CD4-positive, alpha-beta memory T cell (primary cell): Measurements from ENCODE around the gene STPG1. TPM values are rescaled to one million over a fixed set of nuclear protein-coding genes. Genes with fewer than 3 reads are reported as not detected.

Source experiments
- CTCF ChIA-PET: fragments of 350-600 bp; sonication (Branson Sonifier 250); formaldehyde crosslinking; loops from one replicate; lab custom pipeline; 2021; ENCODE audit warnings: inconsistent platforms; ENCODE audit not compliant: partially characterized antibody; lab: Charles Lee
- POLR2A ChIA-PET: fragments of 350-600 bp; sonication (Branson Sonifier 250); formaldehyde crosslinking; loops from one replicate; lab custom pipeline; 2021; ENCODE audit not compliant: partially characterized antibody; lab: Charles Lee
- DNase-seq, 5 donors: peaks; one replicate each; pipeline versions ENCODE4 v3.0.0 to v3.0.0-alpha.2; 2020 to 2022; ENCODE audit warnings: mixed read lengths in 1 of 5
- H3K27ac ChIP-seq: one replicate; pipeline ENCODE4 v1.7.0; 2013; ENCODE audit warnings: low read depth, low read length
- H3K27me3 ChIP-seq: 2 replicates; pipeline ENCODE4 v1.7.0; 2013; ENCODE audit warnings: mild to moderate bottlenecking, low read length, moderate library complexity; ENCODE audit not compliant: insufficient read depth
- H3K36me3 ChIP-seq: 2 replicates; pipeline ENCODE4 v1.7.0; 2013; ENCODE audit warnings: mild to moderate bottlenecking, low read length, moderate library complexity; ENCODE audit not compliant: insufficient read depth
- H3K4me1 ChIP-seq: 2 replicates; pipeline ENCODE4 v1.7.0; 2013; ENCODE audit warnings: mild to moderate bottlenecking, low read length, moderate library complexity; ENCODE audit not compliant: insufficient read depth
- H3K4me3 ChIP-seq, 2 donors: one replicate each; pipeline ENCODE4 v1.7.0; 2013; ENCODE audit warnings: low read length in 2 of 2, mild to moderate bottlenecking in 1 of 2
- H3K9me3 ChIP-seq, 2 donors: one replicate each; pipeline ENCODE4 v1.7.0; 2013; ENCODE audit warnings: low read length in 2 of 2, control low read depth in 1 of 2; ENCODE audit not compliant: control insufficient read depth in 1 of 2
- H3K27ac Mint-ChIP-seq, 7 donors: one replicate each; pipeline ENCODE4 v1.8.0; 2020 to 2021; ENCODE audit warnings: mixed read lengths in 7 of 7, mild to moderate bottlenecking in 6 of 7, inconsistent platforms in 3 of 7, moderate library complexity in 3 of 7
- H3K27me3 Mint-ChIP-seq, 2 donors: one replicate each; pipeline ENCODE4 v1.8.0; 2020 to 2021; ENCODE audit warnings: mixed read lengths in 2 of 2
- H3K36me3 Mint-ChIP-seq, 2 donors: one replicate each; pipeline ENCODE4 v1.8.0; 2020 to 2021; ENCODE audit warnings: mixed read lengths in 2 of 2, inconsistent platforms in 1 of 2, mild to moderate bottlenecking in 1 of 2
- H3K4me1 Mint-ChIP-seq, 4 donors: one replicate each; pipeline ENCODE4 v1.8.0; 2020 to 2021; ENCODE audit warnings: mixed read lengths in 4 of 4, mild to moderate bottlenecking in 1 of 4
- H3K4me3 Mint-ChIP-seq, 8 donors: one replicate each; pipeline ENCODE4 v1.8.0; 2020 to 2021; ENCODE audit warnings: mixed read lengths in 8 of 8, mild to moderate bottlenecking in 7 of 8, moderate library complexity in 6 of 8, inconsistent platforms in 3 of 8
- H3K9me3 Mint-ChIP-seq, 8 donors: one replicate each; pipeline ENCODE4 v1.8.0; 2020 to 2021; ENCODE audit warnings: mixed read lengths in 8 of 8, mild to moderate bottlenecking in 5 of 8, inconsistent platforms in 3 of 8, moderate library complexity in 1 of 8
- intact Hi-C: fragments of 100-400 bp; cut with micrococcal nuclease; formaldehyde crosslinking; loops from one replicate; pipeline ENCODE4 v1.15.1; 2023
- polyA plus RNA-seq, 2 donors: library from polyadenylated mRNA; unstranded; fragments of 300-500 nt; fragmentation: Illumina TruSeq; gene quantifications; one replicate each; pipeline ENCODE4 v1.2.3, GENCODE V29; 2021
- total RNA-seq, 2 experiments: library from RNA; stranded (reverse); gene quantifications; one replicate each; pipeline ENCODE4 v1.2.3, GENCODE V29; 2021

The STPG1 gene
- total and polyA plus RNA-seq, 4 experiments from 2014 or later: 3.1 to 4.9 (median 3.8) TPM

GRCh38 chr1:24348196-24348595, 65.4 kb downstream of the STPG1 start:
- H3K27me3 ChIP-seq: peaks cover 4% of the 10 kb centered on the region
- H3K36me3 Mint-ChIP-seq: no peaks in the 10 kb centered on the region
- H3K4me1 Mint-ChIP-seq: peaks cover 13 to 24% (median 15%) of the 10 kb centered on the region in 4 donors
- H3K9me3 Mint-ChIP-seq: no peaks in the 10 kb centered on the region
- no peak overlapping the region for H3K27ac Mint-ChIP-seq
- no peak overlapping the region for H3K4me3 ChIP-seq
- no peaks in the 10 kb centered on the region for H3K36me3 ChIP-seq
- peaks cover 9% of the 10 kb centered on the region for H3K4me1 ChIP-seq
- H3K27me3 Mint-ChIP-seq: peaks cover 0 to 1% of the 10 kb centered on the region in 2 donors
- ChIA-PET POLR2A (no interaction called here), CTCF (no interaction called here)
- no peak overlapping the region for H3K27ac ChIP-seq
- no peak overlapping the region for H3K4me3 Mint-ChIP-seq
- H3K9me3 ChIP-seq: no peaks in the 10 kb centered on the region
- intact Hi-C loops: no loop called here
- no peak for DNase-seq

- Histone ChIP-seq H3K36me3 (no peaks in the 10 kb centered on the region), H3K27ac (no peak overlapping the region), H3K4me3 (no peak overlapping the region), H3K27me3 (peaks cover 4% of the 10 kb centered on the region), H3K4me1 (peaks cover 8% of the 10 kb centered on the region), H3K9me3 (no peaks in the 10 kb centered on the region)
- Mint-ChIP-seq H3K9me3 (no peaks in the 10 kb centered on the region), H3K27me3 (peaks cover 0 to 1% of the 10 kb centered on the region in 2 donors), H3K36me3 (no peaks in the 10 kb centered on the region), H3K4me1 (peaks cover 13 to 24% (median 14%) of the 10 kb centered on the region in 4 donors), H3K27ac (no peak overlapping the region), H3K4me3 (no peak overlapping the region)
- POLR2A ChIA-PET: no interaction called here
- no peak for DNase-seq
- intact Hi-C loops: no loop called here
- CTCF ChIA-PET: no interaction called here
These were observed 66.2 kb downstream of the STPG1 start for GRCh38 chr1:24347159-24347934.

- H3K4me3 Mint-ChIP-seq: no peak overlapping the region
- peaks cover 0 to 5% (median under 1%) of the 10 kb centered on the region in 4 donors for H3K4me1 Mint-ChIP-seq
- Histone ChIP-seq H3K4me1 (no peaks in the 10 kb centered on the region), H3K27ac (no peak overlapping the region), H3K36me3 (no peaks in the 10 kb centered on the region), H3K9me3 (no peaks in the 10 kb centered on the region), H3K27me3 (peaks cover 4% of the 10 kb centered on the region), H3K4me3 (no peak overlapping the region)
- no peak for DNase-seq
- intact Hi-C loops: no loop called here
- ChIA-PET CTCF (no interaction called here), POLR2A (no interaction called here)
- no peak overlapping the region for H3K27ac Mint-ChIP-seq
- no peaks in the 10 kb centered on the region for H3K9me3 Mint-ChIP-seq
- peaks cover 0 to 1% of the 10 kb centered on the region in 2 donors for H3K27me3 Mint-ChIP-seq
- no peaks in the 10 kb centered on the region for H3K36me3 Mint-ChIP-seq
These were observed 68.2 kb downstream of the STPG1 start for GRCh38 chr1:24345334-24345733.

- no peaks in the 10 kb centered on the region for H3K36me3 ChIP-seq
- Mint-ChIP-seq H3K36me3 (no peaks in the 10 kb centered on the region), H3K27me3 (peaks cover 0 to 1% of the 10 kb centered on the region in 2 donors), H3K9me3 (no peaks in the 10 kb centered on the region), H3K4me3 (no peak overlapping the region), H3K4me1 (no peaks in the 10 kb centered on the region), H3K27ac (no peak overlapping the region)
- H3K27me3 ChIP-seq: peaks cover 4% of the 10 kb centered on the region
- POLR2A ChIA-PET: no interaction called here
- intact Hi-C loops: no loop called here
- H3K9me3 ChIP-seq: no peaks in the 10 kb centered on the region
- DNase-seq: no peak
- no peak overlapping the region for H3K27ac ChIP-seq
- no peaks in the 10 kb centered on the region for H3K4me1 ChIP-seq
- CTCF ChIA-PET: no interaction called here
- H3K4me3 ChIP-seq: no peak overlapping the region
These were observed 69.4 kb downstream of the STPG1 start for GRCh38 chr1:24344090-24344742.

GRCh38 chr1:24343412-24344089, 70.0 kb downstream of the STPG1 start:
- H3K36me3 ChIP-seq: no peaks in the 10 kb centered on the region
- intact Hi-C loops: no loop called here
- no peaks in the 10 kb centered on the region for H3K4me1 ChIP-seq
- Mint-ChIP-seq H3K9me3 (no peaks in the 10 kb centered on the region), H3K4me1 (no peaks in the 10 kb centered on the region), H3K36me3 (no peaks in the 10 kb centered on the region), H3K4me3 (no peak overlapping the region), H3K27ac (no peak overlapping the region), H3K27me3 (peaks cover 0 to 1% of the 10 kb centered on the region in 2 donors)
- no peak overlapping the region for H3K27ac ChIP-seq
- no peaks in the 10 kb centered on the region for H3K9me3 ChIP-seq
- H3K27me3 ChIP-seq: peaks cover 4% of the 10 kb centered on the region
- H3K4me3 ChIP-seq: no peak overlapping the region
- no peak for DNase-seq
- CTCF ChIA-PET: no interaction called here
- POLR2A ChIA-PET: no interaction called here

- DNase-seq: no peak
- Mint-ChIP-seq H3K36me3 (no peaks in the 10 kb centered on the region), H3K4me1 (no peaks in the 10 kb centered on the region), H3K27ac (no peak overlapping the region), H3K4me3 (no peak overlapping the region), H3K27me3 (peaks cover 1 to 3% of the 10 kb centered on the region in 2 donors), H3K9me3 (no peaks in the 10 kb centered on the region)
- POLR2A ChIA-PET: no interaction called here
- no peaks in the 10 kb centered on the region for H3K4me1 ChIP-seq
- H3K4me3 ChIP-seq: no peak overlapping the region
- no peaks in the 10 kb centered on the region for H3K9me3 ChIP-seq
- no peak overlapping the region for H3K27ac ChIP-seq
- no peaks in the 10 kb centered on the region for H3K36me3 ChIP-seq
- H3K27me3 ChIP-seq: peaks cover 4% of the 10 kb centered on the region
- intact Hi-C loops: no loop called here
- CTCF ChIA-PET: no interaction called here
These were observed 72.3 kb downstream of the STPG1 start for GRCh38 chr1:24341260-24341659.

- no peak overlapping the region for H3K27ac Mint-ChIP-seq
- POLR2A ChIA-PET: no interaction called here
- H3K36me3 Mint-ChIP-seq: no peaks in the 10 kb centered on the region
- H3K27ac ChIP-seq: no peak overlapping the region
- CTCF ChIA-PET: no interaction called here
- H3K4me1 Mint-ChIP-seq: no peaks in the 10 kb centered on the region
- H3K9me3 Mint-ChIP-seq: no peaks in the 10 kb centered on the region
- peaks cover 4% of the 10 kb centered on the region for H3K27me3 ChIP-seq
- no peaks in the 10 kb centered on the region for H3K4me1 ChIP-seq
- no peaks in the 10 kb centered on the region for H3K36me3 ChIP-seq
- no peaks in the 10 kb centered on the region for H3K9me3 ChIP-seq
- H3K4me3 ChIP-seq: no peak overlapping the region
- no peak for DNase-seq
- intact Hi-C loops: no loop called here
- peaks cover 1 to 4% of the 10 kb centered on the region in 2 donors for H3K27me3 Mint-ChIP-seq
- no peak overlapping the region for H3K4me3 Mint-ChIP-seq
These were observed 72.8 kb downstream of the STPG1 start for GRCh38 chr1:24340770-24341169.
